HK-2 (cell line): ENCODE data around the gene SMAD6.
"Not testable (repeated sequence)": the region's sequence is repeated elsewhere in the genome, so short reads cannot be mapped to it uniquely, and the experiment has no call there.

ENCODE experiments used
- DNase-seq: peaks from one replicate; pipeline ENCODE4 v3.0.0-alpha.2; 2018; ENCODE audit not compliant: unreplicated experiment

The SMAD6 gene

DNA sequence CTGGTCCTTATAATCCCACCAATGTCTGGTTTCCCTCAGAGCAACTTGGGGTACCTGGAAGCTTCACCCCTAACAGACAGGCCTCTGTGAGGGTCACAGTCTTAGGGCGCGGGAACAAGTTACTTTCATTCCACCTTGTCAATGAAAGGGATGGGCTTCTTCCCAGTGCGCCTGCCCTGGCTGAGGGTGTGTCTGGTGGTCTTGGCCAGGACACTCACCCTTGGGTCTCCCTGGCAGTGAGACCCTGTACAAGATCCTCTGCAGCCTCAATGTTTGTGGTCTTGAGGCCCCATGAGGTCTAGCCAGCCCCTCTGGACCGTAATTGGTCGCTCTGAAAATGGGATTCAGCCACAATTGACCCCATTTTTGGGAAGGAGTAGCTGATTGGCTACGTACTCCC, 40.2 kb downstream of the SMAD6 start:
- no peak for DNase-seq

DNA sequence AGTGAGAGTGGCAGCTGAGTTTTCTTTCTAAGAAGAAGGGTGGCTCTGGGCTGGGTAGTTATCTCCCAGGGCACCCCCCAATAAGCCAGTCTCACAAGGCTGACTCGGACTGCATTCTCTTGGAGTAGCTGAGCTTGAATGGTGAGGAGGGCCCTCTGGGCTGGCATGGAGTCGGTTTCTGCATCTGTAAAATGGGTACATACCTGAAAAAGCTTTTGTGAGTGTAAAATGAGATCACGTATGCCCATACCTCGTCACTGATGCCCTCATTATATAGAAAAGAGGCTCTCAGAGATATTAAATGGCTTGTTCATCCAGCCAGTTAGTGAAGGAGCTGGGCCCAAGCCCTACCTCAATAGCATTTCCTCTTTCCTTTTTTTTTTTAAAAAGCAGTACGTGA, 41.2 kb downstream of the SMAD6 start:
- no peak for DNase-seq

DNA sequence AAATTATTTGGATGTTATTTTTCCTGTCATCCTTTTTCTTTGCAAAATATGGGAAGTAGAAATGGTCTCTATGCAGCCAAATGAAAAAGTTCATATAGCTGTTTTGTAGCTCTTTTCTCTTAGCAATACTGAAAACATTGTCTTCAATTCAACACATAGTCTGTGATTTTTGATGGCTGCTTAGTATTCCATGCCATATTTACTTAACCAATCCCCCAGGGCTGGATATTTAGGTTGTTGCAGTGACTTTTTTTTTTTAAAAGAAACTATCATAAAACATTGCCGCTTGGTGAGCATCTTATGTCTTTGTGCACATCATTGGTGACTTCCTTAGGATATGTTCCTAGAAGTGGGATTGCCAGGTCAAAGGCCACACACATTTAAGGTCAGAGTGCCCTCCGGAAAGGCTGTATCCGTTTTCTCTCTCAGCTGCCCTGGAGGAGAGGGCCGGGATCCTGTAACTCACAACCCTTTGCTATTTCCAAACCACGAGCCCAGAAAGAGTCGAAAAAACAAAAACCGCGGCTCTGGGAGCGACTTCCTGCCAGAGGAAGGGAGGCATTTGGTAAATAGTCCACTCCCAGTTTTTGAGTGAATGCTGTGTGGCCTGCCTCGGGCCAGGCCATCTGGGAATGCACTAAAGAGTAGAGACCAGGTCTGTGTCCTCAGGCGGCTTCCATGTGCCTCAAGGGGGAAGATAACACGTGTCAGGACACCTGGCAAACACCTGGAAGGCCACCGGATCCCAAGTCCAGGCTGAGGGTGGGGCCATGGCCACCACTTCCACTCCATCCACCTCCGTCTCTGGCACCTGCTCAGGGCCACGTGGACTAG, 41.9 kb downstream of the SMAD6 start:
- DNase-seq, result no peak

DNA sequence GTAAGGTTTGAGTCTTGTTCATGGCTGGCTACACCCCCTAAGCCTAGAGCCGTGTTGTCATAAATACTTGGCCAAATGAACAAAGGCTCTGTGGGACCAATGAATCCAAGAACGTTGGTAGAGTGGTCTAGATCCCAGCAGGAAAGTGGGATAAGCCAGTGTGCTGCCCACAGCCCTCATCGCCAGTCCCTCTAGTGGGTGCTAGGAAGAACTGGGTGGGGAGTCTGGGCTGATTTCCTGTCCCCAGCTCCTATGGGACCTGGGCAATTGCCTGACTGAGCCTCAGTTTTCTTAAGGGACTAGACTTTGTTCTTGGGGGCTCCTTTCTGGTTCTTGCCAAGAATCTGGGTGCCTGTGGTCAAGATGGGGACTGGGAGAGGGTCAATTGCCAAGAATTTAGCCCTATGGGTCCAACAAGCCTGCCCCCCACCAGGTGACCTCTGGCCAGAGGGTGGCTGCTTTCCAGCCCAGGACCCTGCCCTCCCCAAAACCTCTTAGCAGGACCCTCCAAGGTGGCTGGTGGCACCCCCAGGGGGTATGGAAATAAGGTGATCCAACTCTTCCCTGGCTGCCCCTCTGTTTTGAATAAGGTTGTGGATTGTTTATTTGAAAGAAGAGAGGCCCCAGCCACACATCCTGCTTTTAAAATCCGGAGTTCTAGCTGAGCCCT, 42.7 kb downstream of the SMAD6 start:
- no peak for DNase-seq

DNA sequence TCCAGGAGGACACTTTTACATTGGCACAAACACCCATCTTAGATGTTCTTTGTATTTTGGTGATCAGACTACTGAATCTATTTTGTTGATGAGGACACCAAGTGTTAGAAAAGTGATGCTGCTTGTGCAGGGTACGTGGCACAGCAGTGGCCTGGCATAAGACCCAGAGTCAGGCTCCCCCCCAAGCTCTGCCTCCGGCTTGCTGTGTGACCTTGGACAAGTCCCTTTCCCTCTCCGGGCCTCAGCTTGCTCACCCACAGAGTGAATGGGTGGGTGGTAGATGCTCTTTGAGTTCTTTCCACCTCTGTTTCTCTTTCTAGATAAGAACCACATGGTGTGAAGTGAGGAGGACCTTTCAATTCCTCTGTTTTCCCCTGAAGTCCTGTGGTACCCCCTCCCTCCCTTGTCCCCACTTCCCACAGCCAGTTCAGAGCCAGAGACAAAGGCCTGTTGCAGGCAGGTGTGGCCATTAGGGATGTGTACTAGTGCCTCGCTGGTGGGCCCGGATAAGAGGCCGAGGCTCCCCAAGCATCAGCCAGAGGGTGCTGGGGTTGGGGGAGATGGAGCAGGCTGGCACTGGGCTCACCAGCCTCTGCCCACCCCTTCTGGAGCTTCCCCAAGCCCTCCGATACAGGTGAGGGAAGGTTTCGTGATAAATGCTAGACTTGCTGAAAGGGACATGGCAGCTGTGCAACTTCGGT, 43.6 kb downstream of the SMAD6 start:
- no peak for DNase-seq

DNA sequence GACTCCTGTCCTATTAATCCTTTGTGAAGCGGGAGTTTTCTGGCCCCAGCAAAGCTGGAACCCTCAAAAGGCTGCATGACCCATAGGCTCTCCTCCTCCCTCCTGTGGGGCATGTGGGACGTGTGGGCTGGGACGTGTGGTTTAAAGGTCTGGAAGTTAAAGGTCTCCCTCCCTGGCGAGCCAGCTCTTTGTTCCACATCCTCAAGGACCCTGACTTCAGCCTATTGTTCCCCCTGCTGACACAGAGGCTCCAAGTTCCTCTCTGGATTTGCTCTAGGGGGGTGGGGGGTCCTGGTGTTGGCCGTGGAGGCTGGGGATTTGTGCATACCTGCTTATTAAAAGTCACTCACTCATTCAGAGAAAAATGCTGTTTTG, 44.2 kb downstream of the SMAD6 start:
- DNase-seq, result no peak

DNA sequence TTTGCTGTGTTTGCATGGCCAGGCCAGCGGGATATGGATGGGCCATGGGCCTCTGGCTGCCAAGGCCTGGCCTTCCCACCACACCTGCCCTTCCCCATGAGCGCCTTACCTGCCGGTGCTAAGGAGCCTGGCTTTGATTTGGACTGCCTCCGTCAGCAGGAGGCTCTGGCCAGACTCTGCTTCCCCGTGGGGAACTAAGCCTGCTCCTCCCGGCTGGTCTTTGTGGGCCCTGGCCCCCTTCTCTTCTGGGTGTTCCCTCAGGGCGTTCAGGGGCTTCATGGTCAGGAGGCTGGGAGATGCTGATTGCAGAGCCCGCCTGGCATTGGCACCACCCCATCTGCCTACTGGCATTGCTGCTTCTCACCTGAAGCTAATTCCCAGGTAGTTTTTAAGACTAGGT, 45.2 kb downstream of the SMAD6 start:
- no peak for DNase-seq

DNA sequence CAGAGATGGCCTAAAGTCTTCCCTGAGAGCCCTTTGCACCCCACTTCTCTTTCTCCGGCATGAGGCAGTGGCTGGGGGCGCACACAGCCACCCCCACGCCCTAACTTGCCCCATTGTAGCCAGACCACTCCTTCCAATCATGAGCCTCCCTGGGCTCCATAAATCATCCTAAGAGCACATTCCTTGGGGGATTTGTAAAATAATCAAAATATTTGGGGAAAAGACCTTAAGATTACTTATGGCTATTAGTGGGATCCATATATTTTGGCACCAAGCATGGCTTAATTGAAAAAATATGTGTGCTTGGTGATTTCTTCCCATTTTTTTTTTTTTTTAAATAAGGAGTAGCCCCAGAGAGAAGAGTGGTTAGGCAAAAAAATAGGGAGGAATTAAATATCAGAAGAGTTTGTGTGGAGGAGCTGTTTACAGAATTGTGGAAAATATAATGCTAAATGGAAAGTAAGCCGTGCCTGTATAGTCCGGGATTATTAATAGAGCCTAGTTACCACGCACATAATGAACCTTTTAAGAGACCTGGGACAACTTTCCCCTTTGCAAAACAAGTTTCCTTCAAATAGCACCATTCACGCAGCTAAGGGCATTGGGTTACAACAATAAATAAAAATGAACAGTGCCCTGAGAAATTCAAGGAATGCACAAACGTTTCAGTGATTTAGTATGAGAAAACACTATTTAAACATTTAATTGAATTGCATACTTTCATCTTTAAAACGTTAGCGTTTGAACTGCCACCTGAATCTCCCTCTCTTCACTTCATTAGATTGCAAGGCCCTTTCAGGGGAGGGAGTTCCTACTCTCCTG, 46.1 kb downstream of the SMAD6 start:
- DNase-seq, result no peak

DNA sequence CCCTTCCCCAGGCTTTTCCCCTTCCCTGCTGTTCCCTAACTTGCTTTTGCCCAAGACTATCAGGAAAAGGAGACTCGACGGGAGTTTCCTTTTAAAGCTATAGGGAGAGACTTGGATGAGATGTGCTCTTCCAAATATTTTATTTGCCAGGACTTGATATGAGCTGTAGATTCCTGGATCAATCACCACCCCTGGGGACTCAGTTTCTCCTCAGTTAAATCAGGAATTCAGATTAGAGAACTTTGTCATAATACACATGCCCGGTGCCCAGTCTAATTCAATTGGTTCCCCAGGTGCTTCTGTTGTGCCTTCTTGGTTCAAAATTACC, 46.6 kb downstream of the SMAD6 start:
- no peak for DNase-seq

DNA sequence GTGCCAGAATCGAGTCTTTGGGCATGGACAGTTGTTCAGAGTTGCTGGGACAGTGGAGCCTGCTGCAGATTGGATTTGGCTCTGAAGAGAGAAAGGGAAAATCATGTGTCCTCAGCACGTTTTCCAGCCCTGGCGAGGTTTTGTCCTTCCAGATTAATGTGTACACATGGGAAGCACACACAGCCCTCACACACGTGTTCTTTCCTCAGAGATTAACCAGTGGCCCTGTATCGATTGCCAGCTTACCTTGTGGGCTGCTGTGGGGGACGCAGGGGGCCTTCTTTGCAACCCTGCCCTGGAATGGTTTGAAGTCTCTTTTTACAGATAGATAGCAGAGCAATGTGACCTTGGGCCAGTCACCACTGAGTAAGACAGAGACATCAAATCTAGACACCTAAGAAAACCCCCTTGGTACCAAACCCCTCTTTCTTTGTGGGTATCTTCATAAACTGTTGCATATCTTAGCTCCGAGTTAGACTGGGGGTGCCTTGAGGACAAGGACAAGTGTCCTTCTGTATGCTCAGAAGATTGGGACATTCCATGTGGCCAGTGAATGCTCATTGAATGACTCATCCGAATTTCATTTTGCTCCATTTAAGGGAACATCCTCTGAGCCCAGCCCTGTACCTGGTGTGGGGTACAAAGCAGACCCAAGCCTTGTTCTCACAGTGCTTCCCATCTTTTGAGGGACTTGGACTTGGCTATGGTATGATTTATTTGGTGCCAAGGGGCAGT, 48.0 kb downstream of the SMAD6 start:
- no peak for DNase-seq

DNA sequence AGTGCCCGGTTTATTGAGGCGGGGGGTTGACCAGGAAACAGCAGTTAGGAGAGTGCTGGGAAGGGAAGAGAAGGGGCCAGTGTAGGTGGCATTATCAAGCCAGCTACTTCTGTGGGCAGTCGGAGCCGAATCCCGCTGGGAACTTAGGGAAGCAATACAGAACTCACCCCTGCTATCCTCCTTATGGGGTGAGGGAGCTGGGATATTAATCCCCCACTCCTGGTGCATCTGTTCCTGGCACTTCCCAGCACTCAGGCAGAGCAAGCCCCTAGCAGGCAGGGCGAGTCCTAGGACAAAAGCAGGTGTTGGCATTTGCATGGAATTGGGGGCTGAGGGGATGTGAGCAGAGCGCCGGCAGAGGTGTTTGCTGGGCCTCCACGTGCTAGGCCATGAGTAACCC, 48.6 kb downstream of the SMAD6 start:
- DNase-seq, result no peak

DNA sequence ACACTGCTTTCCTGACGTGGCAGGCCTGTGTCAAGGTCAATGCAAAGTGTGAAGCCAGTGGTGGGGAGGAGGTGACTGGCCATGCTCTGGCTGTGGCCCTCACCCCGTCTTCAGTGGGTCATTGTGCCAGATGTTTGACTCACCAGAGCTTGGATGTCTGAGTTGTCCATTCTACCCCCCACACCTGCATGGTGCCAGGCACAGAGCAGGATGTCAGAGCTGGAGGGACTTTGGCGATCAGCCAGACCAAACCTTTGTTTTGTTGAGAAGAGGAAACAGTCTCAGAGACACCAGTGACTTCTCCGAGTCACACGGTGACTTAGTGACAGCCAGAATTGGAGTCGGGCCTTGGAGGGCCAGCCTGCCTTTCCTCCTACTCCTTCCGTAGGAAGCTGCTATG, 49.5 kb downstream of the SMAD6 start:
- DNase-seq, result no peak

DNA sequence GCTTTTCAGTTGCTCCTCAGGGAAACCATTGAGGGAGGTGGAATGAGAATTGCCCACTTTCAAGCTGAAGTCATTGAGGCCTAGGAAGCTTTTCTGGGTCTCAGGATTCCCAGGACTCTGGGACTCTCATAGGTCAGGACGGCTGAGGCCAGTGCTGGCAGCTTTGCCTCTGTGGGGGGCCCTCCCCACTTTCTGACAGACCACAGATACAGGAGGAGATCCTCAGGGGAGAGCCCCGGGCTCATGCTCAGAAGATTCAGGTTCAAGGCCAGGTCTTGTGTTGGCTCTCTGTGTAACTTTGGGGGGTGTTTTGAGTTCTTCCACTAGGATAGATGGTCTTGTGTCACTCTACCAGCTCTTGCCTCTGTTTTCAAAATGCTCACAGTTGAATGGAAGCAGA, 50.0 kb downstream of the SMAD6 start:
- no peak for DNase-seq

DNA sequence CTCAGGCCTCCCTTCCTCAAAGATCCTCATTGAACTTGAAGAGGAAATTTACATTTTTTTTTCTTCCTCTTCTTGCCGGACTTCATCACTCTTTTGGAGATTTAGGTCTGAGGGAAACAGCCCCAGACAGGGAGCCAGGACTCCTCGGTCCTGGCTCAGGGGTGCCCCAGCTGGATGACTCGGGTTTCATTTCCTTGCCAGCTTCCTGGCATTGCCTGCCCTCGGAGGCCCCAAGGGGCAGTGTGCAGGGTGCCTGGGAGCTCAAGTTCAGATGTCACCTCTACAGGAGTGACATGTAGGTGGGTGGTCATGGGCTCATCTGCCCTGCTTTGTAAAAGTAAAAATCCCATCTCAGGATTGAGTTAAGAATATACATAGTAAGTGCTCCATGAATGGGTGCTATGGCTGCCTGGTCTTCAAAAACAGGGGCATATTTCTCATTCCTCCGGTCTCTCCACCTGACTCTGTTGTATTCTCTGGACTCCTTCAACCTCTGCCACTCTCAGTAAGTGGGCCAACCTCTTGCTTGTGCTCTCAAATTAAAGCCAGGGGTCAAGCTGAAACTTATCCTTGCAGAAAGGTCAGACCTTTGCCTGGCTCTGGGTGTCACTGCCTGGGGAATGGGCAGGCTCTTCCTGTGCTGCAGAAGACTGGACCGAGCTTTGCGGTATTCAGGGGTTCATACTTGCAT, 51.8 kb downstream of the SMAD6 start:
- DNase-seq, result no peak

DNA sequence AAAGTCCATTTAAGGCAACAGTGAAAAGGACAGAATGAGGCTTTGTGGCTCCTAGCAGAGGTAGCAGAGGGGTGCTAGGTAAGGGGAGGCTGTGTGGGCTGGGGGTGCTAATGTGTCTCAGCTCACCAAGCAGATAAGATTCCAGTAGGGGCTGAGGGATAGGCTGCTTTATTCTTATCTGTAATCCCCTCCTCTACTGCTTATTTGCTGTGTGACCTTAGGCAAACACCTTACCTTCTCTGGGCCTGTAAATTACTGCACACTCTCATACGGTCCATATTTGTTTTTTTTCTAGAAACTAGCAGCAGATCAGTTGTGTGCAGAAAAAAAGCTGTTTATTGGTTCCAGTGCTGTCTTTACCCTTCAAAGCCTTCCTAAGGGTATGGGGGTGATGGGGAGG, 52.8 kb downstream of the SMAD6 start:
- no peak for DNase-seq

DNA sequence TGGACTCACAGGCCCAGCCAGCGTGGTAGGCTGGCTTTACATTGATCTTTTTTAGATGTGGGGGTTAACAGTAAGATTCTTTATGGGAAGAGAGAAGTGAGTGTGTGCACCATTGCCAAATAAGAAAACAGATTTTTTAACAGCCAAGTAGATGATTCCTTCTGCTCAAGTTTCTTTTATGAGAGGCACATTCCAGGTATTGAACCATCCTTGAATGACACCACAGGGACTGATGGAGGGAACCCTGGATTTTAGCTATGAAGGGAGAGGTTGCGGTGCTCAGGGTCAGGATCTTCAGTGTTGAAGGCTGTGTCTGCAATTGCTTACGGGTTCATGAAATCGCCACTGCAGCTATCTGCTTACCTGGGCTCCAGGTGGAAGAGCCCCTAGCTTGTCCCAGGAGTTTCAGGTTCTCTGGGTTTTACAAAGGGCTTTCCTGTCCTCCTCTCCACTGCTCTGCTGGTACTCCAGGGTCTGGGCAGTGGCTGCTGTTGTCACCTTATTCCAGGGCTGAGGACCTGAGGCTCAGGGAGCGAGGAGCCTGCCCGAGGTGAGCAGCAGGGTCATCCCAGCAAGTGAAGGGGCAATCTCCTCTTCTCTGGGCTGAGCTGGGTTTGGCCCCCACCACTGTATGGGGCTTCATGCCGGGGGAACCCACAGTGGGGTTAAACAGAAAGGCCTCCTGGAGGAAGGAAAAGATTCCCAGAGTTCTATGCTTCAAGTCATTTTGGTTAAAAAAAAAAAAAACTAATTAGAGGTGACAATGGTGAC, 53.4 kb downstream of the SMAD6 start:
- DNase-seq, result no peak

DNA sequence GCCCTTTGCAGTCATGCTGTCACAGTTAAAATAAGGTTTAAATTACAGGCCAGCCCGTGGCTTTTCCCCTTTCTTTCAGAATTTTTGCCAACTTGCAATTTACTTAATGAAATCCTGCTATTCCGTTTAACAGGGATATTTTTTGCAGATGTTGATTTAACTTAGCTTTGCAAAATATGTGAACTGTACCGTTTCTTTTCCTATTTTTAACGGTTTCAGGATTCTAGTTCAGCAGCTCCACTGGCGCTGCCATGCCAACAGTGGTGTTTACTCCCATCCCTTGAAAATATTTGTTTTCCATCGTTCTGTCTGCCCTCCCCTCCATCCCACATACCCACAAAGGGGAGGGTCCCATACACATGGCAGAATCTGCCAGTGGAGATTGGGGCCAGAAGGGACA, 54.3 kb downstream of the SMAD6 start:
- DNase-seq, result no peak

DNA sequence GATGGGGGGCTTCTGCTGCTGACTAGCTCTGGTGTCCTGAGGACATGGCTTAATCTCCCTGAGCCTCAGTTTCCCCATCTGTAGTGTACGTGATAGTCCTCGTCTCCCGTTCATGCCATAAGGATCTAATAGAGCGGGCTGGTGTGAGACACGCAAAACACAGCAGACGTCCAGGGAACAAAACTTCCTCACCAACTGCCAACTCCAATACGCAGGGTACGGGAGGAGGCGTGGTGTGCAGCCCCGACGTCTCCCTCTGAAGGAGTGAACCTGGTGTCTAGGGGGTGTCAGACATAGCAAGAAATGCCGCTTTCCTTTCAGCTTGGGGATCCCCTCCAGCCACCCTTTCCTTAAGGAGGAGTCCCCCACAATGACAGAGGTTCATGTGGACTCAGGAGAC, 55.0 kb downstream of the SMAD6 start:
- no peak for DNase-seq

DNA sequence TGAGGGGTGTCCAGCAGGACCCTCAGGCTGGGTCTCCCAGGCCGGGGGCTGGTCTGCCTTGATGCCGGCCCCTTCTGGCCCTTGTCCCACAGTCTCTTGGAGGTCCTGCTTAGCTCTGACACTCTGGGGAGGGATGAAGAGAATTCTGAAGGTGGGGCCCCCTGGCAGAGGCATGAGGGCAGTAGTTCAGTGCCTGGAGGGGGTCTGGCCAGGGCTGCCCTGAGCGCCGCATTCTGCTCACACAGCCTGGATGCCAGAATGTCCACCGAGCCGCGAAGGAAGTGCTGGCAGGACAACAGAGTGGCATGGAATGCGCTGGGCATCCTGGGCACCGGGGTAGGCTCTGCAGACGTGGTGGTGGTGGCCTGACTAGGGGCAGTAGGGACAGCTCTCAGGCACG, 55.5 kb downstream of the SMAD6 start:
- DNase-seq, result no peak

DNA sequence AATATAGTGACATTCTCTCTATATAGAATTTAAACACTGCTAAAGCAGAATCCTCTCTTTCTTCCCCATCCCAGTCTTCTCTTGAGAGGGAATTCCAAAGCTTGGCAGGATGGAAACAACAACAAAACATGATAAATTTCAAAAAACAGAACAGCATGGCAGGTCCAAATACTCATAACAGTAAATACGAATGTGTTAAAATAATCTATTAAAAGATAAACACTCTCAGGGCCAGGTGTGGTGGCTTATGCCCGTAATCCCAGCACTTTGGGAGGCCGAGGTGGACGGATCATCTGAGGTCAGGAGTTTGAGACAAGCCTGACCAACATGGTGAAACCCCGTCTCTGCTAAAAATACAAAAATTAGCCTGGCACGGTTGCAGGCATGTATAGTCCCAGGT, 56.2 kb downstream of the SMAD6 start:
- DNase-seq, result not testable (repeated sequence)
